Tibial artery (tissue), 4 donors: Measurements from ENCODE around the gene NRROS.

Experiments used
- DNase-seq, 2 donors: peaks; one replicate each; pipeline ENCODE4 v3.0.0-alpha.2; 2019
- H3K27ac ChIP-seq, 2 donors: fragments of 200-600 bp; sonication (generic) in 1 of 2; 1 replicate in 1 of 2; 2 replicates in 1 of 2; pipeline ENCODE4 v1.5.1; 2018 to 2019; ENCODE audit warnings: mild to moderate bottlenecking in 1 of 2
- H3K27me3 ChIP-seq, 2 donors: fragments of 200-600 bp; sonication (generic) in 1 of 2; one replicate each; pipeline versions ENCODE4 v1.5.1 to v1.6.0; 2016 to 2019
- H3K36me3 ChIP-seq, 3 donors: fragments of 200-600 bp; sonication (generic) in 2 of 3; one replicate each; pipeline ENCODE4 v1.5.1; 2016 to 2019; ENCODE audit warnings: mild to moderate bottlenecking in 2 of 3
- H3K4me1 ChIP-seq, 4 donors: fragments of 200-600 bp; sonication (generic) in 2 of 4; 1 replicate in 3 of 4; 2 replicates in 1 of 4; pipeline ENCODE4 v1.5.1; 2016 to 2019
- H3K4me3 ChIP-seq, 2 donors: fragments of 200-600 bp; sonication (generic) in 1 of 2; 1 replicate in 1 of 2; 2 replicates in 1 of 2; pipeline ENCODE4 v1.5.1; 2018 to 2019; ENCODE audit warnings: mild to moderate bottlenecking in 2 of 2
- H3K9me3 ChIP-seq, 3 donors: fragments of 200-600 bp; sonication (generic) in 1 of 3; one replicate each; pipeline ENCODE4 v1.5.1; 2016 to 2019
- CTCF ChIP-seq, 2 experiments: fragments of 200-600 bp in 1 of 2; fragments of 450-650 bp in 1 of 2; IDR thresholded peaks; one replicate each; pipeline ENCODE4 v1.5.1; 2017 to 2019; ENCODE audit warnings: antibody characterized with exemption in 2 of 2, mild to moderate bottlenecking in 1 of 2, moderate library complexity in 1 of 2
- intact Hi-C: fragments of 100-400 bp; cut with DNase I; formaldehyde crosslinking; loops from one replicate; pipeline ENCODE4 v1.15.0; 2023; ENCODE audit warnings: low total_unique reads

NRROS gene

GRCh38 chr3:196689941-196690660 lies 50.6 kb downstream of the NRROS start:
- peaks cover 0 to 15% of the 10 kb centered on the region in 2 donors for H3K27me3 ChIP-seq
- no peak for TF ChIP-seq CTCF (IDR thresholded peaks at IDR 0.05)
- no peak for DNase-seq
- H3K4me3 ChIP-seq: no peak overlapping the region
- peaks cover 0 to under 1% (median 0%) of the 10 kb centered on the region in 4 donors for H3K4me1 ChIP-seq
- H3K27ac ChIP-seq: no peak overlapping the region
- no peaks in the 10 kb centered on the region for H3K36me3 ChIP-seq
- H3K9me3 ChIP-seq: no peaks in the 10 kb centered on the region
- intact Hi-C loops: no loop called here

GRCh38 chr3:196691386-196691785 lies 51.9 kb downstream of the NRROS start:
- Histone ChIP-seq H3K27ac (no peak overlapping the region), H3K9me3 (no peaks in the 10 kb centered on the region), H3K36me3 (no peaks in the 10 kb centered on the region), H3K27me3 (peaks cover 0 to 15% of the 10 kb centered on the region in 2 donors), H3K4me1 (no peaks in the 10 kb centered on the region), H3K4me3 (no peak overlapping the region)
- DNase-seq: no peak
- intact Hi-C loops: no loop called here
- TF ChIP-seq CTCF (IDR thresholded peaks at IDR 0.05): no peak

GRCh38 chr3:196694202-196694638 lies 54.7 kb downstream of the NRROS start:
- no peaks in the 10 kb centered on the region for H3K4me1 ChIP-seq
- H3K27me3 ChIP-seq: peaks cover 0 to 15% of the 10 kb centered on the region in 2 donors
- intact Hi-C loops: no loop called here
- TF ChIP-seq CTCF (IDR thresholded peaks at IDR 0.05): no peak
- DNase-seq: no peak
- no peak overlapping the region for H3K27ac ChIP-seq
- H3K9me3 ChIP-seq: no peaks in the 10 kb centered on the region
- H3K36me3 ChIP-seq: no peaks in the 10 kb centered on the region
- H3K4me3 ChIP-seq: no peak overlapping the region

GRCh38 chr3:196694941-196695848 lies 55.7 kb downstream of the NRROS start:
- DNase-seq: no peak
- intact Hi-C loops: no loop called here
- TF ChIP-seq CTCF (IDR thresholded peaks at IDR 0.05): no peak

GRCh38 chr3:196695849-196696226 lies 56.3 kb downstream of the NRROS start:
- no peak for TF ChIP-seq CTCF (IDR thresholded peaks at IDR 0.05)
- H3K27ac ChIP-seq: no peak overlapping the region
- H3K4me3 ChIP-seq: no peak overlapping the region
- no peaks in the 10 kb centered on the region for H3K9me3 ChIP-seq
- peaks cover 0 to 12% of the 10 kb centered on the region in 2 donors for H3K27me3 ChIP-seq
- DNase-seq: no peak
- no peaks in the 10 kb centered on the region for H3K4me1 ChIP-seq
- intact Hi-C loops: no loop called here
- H3K36me3 ChIP-seq: no peaks in the 10 kb centered on the region

More at GRCh38 chr3:196694941-196695848, 55.7 kb downstream of the NRROS start:
- Histone ChIP-seq H3K27ac (no peak overlapping the region), H3K27me3 (peaks cover 0 to 14% of the 10 kb centered on the region in 2 donors), H3K4me3 (no peak overlapping the region), H3K9me3 (no peaks in the 10 kb centered on the region), H3K4me1 (no peaks in the 10 kb centered on the region), H3K36me3 (no peaks in the 10 kb centered on the region)
